Epithelial cell of prostate (primary cell): ENCODE results near the gene FNDC8.
A peak's percentile ranks its signal among the peaks of the same experiment; 100 is the strongest.
"Not testable (repeated sequence)": the region's sequence is repeated elsewhere in the genome, so short reads cannot be mapped to it uniquely, and the experiment has no call there.

Experiments
- DNase-seq: peaks from one replicate; pipeline ENCODE4 v3.0.0-alpha.2; 2011; ENCODE audit warnings: low read depth, low spot score
- H3K27ac ChIP-seq: fragments of 450-650 bp; 2 replicates; pipeline ENCODE4 v1.5.1; 2017; ENCODE audit warnings: mild to moderate bottlenecking

Gene FNDC8

DNA sequence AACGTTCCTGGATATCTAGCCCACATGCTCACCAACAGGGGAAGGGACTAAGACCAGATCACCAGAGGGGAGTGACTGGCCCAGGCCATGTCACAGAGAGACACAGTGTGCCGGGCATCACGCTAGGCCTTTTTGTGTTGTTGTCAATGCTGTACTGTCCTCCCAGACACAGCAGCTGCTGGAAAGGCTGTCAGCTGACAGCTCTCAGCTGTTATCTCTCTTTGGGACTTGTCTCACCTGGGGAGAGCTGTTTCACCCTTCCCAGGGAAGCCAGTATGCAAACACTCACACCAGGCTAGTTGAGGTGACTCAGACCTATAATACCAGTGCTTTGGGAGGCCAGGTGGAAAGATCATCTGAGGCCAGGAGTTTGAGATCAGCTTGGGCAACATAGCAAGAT is 45.6 kb downstream of the FNDC8 start:
- peak; percentile 26 for DNase-seq
- peak overlapping the region; percentile 23 for H3K27ac ChIP-seq

DNA sequence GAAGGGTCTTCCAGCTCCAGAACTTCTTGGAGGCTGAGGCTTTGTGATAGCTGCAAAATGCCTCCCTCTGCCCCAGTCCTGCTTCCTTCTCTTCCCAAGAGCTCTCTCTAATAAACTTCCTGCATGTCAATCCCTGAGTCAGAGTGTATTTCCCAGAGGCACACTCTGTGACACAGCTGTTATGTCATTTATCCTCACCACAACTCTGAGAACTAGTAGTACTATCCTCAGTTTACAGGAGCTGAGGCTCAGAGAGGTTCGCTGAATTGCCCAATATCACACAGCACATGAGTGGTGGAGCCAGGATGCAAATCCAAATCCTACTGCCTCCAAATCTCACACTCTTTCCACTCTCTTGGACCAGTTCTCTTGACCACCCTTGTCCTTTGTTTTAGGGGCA is 46.3 kb downstream of the FNDC8 start:
- H3K27ac ChIP-seq, result peak overlapping the region; percentile 23
- DNase-seq, result no peak

GRCh38 chr17:35169835-35170363 is 48.5 kb downstream of the FNDC8 start:
- no peak overlapping the region for H3K27ac ChIP-seq
- no peak for DNase-seq

DNA sequence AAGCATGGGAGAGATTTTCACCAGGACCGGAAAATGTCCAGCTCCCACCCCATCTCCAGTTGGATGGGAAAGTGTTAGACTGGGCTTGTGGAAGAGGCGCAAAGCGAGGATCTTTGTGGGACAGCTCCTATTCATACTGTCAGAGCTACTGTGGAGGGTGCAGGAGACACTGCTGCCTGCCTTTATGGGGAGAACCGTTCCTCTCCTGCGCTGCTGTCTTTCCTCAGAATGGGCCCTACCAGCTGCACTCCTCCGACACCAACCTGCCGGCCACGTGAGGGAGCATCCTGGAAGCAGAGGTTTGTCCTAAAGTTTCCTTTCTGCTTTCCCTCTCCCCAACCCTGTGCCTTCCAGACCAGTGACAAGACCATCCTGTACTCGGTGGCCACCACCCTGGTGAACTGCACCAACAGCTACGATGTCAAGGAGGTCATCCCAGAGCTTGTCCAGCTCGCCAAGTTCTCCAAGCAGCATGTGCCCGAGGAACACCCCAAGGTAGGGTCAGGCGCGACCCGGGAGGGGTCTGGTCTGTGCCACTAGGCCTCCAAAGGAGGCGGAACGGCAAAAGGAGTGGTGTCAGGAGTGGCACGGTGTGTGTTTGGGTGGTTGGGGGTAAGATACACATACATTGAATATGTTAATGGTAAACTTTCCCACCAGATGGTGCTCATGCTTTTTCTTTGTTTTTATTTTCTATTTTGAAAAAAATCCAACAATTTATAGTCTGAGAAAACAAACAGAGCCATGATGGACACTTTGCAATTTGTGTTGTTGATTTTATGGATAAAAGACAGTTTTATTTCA is 49.8 kb downstream of the FNDC8 start:
- H3K27ac ChIP-seq, result peak overlapping the region; percentile 10
- no peak for DNase-seq

GRCh38 chr17:35171834-35172233 is 50.4 kb downstream of the FNDC8 start:
- H3K27ac ChIP-seq, result peak overlapping the region; percentile 10
- no peak for DNase-seq

DNA sequence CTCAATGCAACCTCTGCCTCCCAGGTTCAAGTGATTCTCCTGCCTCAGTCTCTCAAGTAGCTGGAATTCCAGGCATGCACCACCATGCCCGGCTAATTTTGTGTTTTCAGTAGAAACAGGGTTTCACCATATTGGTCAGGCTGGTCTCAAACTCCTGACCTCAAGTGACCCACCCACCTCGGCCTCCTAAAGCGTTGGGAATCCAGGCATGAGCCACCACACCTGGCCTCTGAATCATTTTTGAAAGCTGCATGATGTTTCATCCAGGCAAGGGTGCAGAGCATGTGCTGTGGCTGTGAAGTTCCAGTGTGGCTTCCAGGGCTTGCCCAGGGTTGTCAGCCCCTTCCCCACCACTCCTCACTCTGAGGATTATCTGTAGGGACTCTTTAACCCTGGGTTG is 50.9 kb downstream of the FNDC8 start:
- DNase-seq, result not testable (repeated sequence)
- H3K27ac ChIP-seq, result peak overlapping the region; percentile 10

GRCh38 chr17:35174835-35175334 is 53.5 kb downstream of the FNDC8 start:
- no peak for DNase-seq

DNA sequence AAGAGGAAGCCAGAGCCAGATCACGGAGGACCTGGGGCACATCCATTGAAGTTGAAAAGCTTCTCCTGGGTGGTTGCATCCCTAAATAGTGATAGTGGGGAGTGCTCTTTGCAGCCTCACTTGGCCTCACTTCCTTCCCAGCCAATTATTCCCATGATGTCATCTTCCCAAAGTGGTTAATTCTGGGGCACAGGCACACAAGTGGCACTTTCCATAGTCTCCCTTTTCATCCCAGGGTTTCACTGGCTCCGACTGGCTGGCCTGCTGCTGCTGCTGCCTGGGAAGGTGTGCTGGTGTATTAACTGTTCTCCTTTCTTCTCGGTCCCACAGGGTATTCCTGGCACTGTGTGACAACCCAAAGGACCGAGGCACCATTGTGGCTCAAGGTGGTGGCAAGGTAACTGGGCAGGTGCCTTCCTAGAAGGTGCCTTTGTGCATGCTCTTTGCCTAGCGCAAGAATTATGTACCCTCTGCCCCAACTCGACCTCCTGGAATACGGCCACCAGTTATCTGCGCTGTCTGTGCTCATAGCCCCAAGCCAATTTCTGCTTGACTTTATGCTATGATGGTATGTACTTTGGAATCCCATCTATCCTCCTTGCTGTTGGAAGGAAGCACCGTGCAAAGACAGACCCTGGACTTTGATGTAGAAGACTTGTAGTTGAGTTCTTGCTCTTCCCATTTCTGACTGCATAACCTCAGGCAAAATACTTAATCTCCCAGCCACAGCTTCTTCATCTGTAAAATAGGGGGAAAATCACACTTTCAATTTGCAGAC is 54.4 kb downstream of the FNDC8 start:
- no peak overlapping the region for H3K27ac ChIP-seq
- no peak for DNase-seq

More at GRCh38 chr17:35174835-35175334, 53.5 kb downstream of the FNDC8 start:
- H3K27ac ChIP-seq, result no peak overlapping the region

DNA sequence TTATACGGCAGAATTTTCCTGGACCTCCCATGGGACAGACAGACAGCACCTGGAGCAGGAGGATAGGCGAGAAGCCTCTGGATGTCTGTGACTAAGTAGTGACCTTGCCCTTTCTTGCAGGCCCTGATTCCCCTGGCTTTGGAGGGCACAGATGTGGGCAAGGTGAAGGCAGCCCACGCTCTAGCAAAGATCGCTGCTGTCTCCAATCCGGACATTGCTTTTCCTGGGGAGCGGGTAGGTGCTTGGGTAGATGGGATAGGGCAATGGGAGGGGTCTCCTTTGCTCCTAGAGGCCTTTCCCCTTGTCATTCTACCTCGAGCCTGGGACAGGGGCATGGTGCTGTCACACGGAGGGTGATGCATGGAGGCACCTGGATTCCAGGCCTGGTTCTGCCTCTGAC is 55.5 kb downstream of the FNDC8 start:
- DNase-seq, result no peak
- H3K27ac ChIP-seq, result no peak overlapping the region

- H3K27ac ChIP-seq, DNase-seq: not testable (repeated sequence)
These were observed 58.0 kb downstream of the FNDC8 start for GRCh38 chr17:35179379-35179778.
